IPS DF 4.7 (cell line): ENCODE measurements around the gene TGFA.
A peak's percentile ranks its signal among the peaks of the same experiment; 100 is the strongest.
"Not testable (repeated sequence)": the region's sequence is repeated elsewhere in the genome, so short reads cannot be mapped to it uniquely, and the experiment has no call there.

Experiments used
- DNase-seq: peaks from one replicate; pipeline ENCODE4 v3.0.0-alpha.2; 2013; ENCODE audit warnings: low spot score; ENCODE audit errors: extremely low read depth

The TGFA gene

DNA sequence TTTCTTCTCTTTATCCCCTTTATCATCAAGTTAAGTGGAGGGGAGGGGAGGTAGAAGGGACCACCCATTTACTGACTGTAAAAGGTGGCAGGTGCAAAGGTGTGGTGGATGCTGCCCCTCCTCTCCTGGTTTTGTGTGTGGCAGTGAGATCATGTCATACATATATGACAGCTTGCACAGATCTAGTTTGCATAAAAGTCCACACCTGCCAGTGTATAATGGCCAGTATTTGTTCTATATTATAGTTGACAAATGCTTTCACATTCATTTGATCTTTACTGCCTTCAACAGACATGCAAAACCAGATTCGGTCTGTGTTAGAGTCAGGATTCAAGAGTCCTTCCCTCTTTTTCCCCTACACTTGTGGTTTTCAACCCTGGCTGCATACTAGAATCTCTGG, 55.1 kb downstream of the TGFA start:
- DNase-seq = no peak

DNA sequence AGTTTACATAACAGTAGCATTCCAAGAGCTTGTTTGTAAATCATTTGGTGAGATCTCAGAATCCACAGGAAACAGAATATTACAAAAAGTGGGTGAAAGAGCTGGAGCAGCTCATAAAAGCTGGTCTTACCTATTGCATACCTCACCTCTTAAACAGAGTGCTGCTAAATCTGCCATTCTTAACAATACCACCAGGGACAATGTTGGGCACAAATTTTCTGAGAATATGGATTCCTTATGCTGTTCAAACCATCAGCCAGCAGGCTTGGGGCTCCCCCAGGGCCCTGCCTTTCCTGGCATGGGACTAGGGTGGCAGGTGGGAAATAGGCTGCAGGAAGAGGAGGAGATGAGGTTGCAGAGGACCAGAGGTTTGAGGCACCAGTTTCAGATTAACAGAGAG, 55.6 kb downstream of the TGFA start:
- DNase-seq = no peak

DNA sequence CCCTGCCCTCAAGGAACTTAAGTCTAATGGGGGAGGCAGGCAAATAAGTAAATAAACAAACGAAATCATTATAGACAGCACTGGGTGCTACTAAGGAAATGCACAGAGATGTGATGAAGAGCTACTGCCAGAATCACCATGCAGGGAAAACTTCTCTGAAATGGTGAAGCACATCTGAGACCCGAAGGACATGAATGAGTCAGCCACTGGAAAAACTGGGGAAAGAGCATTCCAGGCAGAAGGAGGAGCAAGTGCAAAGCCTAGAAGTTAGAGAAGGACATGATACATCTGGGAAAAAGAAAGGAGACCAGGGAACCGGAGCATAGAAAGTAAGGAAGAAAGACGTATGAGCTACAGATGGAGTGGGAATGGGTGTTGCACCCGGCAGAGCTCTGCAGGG, 56.8 kb downstream of the TGFA start:
- DNase-seq = no peak

DNA sequence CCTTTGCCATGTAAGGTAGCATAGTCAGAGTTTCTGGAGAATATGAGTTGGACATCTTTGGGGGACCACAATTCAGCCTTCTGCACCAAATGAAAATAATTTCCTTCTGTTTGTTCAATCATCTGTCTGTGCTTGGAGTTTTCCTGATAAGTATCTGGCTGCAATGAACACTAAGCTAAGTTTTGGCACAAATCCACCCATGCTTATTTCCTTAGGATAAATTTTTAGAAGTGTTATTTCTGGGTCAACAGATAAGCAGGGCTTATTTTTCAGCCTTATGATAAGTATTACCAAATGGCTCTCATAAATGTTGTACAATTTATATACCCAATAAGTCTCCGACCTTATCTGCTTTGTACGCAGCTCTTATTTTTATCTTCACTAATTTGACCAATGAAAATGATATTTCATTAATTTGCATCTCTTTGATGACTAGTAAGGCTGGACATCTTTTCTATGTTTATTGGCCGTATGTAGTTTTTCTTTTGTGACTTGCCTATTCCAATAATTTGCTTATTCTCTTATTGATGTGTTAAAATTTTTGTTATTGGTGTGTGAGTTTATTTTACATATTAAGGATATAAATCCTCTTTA, 59.2 kb downstream of the TGFA start:
- DNase-seq = no peak

DNA sequence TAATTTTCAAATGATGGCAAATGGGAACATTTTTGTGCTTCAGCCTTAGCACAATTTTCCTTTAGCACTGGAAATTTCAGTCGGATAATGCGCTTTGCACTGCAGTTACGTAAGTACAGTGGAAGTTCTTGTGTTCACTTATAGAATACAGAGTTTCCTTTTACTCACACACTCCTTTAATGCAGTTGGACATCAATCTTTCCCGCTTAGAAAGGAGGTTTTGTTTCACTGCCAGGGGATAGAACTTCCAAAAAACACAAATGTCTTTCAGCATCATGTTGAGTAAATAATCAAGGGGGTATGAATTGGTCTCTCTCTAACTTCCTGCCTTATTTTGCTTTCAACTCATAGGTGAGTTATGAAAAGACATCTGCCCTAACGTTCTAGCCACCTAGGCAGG, 63.2 kb downstream of the TGFA start:
- no peak for DNase-seq

DNA sequence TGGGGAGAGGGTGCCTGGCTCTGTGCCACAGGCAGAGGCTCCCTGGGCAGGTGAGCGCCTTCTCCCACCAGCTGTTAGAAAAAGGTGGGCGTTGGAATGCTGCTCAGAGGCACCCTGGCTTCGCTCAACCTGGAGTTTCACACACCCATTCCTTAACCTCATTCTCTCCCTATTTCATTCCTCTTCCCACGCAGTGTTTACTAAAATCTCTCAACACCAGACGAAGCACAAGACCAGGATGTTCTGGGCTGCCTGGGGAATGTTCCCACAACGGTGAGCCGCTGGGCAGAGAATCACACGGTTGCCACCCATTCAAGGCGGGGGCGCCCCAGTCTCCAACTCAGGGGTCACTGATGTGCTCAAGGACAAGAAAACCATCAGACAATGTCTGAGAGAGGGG, 64.5 kb downstream of the TGFA start:
- no peak for DNase-seq

DNA sequence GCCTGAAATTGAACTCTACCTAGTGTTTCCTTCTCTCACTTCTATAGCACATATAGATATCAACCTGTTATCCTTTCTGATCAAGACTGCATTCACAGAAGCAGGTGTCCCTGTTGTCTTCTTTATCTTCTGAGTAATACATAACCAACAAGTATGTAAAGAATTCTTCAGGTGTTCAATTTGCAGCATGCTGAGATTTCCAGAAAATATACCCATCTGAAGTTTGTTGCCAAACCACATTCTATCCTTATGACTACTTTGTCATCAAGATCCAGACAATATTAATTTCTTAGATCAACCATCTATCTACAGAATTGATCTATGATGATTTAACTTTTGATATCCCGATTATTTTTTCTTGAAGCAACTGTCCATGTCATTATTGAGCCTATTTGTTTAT, 69.5 kb downstream of the TGFA start:
- DNase-seq = no peak

DNA sequence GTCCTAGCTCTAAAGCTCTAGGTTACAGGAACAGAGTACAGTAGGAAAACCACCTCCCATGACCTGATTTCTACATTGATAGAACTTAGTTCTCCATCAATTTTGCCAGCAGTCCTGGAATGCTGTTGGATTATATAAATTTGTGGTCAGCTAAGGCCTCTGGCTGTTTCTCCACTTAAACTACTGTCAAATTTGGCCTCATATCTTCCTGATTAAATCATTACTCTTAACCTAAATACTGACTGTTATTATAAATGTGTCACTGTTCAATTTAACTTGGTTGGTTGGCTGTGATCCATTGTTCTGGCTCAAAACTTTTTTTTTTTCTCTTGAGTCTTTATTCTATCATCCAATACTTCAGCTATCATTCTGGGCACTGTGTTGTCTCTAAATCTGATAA, 71.2 kb downstream of the TGFA start:
- DNase-seq = no peak

DNA sequence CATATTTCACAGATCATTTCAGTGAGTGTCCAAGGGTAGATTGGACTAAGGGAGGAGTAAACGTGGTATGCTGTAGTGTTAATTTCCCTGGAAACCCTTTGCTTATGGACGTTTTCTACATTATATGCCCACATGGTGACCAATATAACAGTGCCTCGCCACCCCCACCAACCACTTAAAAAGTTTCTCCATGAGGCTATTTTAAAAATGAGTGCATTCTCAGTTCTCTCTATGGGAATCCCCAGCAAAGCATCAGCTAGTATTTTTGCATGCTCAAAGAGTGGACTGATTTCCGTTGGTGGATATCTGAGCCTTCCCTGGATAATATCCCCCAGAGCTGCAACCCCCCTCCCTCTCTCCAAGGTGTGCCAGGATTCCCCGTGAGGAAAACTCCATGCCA, 73.2 kb downstream of the TGFA start:
- no peak for DNase-seq

DNA sequence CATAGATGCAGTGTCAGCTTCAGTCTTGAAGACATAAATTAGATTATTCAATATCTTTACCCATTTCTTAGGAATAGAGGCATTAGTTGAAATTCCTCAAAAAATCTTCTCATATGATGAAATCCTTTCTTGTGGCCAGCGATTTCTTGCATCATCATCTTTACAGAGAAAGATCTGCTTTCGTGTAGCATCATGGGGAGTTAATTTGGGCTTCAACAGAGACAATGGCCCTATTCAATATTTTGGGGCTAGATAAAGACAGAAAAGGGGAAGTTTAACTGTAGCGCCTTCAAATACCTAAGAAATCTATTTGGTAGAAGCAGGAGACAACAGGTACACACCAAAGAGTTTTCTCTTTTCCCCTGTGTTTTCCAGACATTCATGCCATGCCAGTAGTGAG, 73.8 kb downstream of the TGFA start:
- DNase-seq = no peak

DNA sequence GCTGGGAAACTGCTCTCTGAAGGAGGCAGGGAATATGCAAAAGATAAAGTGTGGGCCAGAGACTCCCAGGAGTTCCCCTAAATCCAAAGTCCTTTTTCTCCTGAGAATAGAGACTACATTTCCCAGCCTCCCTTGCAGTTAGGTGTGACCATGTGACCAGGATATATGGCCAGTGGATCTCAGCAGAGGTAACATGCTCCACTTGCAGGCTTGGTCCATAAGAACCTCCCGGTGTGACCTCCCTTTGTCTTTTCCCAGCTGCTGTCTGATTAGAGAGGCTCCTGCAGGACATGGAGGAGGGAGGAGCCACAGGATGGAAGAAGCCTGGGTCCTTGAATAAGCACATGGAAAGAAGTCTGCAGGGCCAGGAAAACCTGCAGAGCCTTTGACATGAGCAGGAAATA, 76.2 kb downstream of the TGFA start:
- DNase-seq = peak; percentile 41

DNA sequence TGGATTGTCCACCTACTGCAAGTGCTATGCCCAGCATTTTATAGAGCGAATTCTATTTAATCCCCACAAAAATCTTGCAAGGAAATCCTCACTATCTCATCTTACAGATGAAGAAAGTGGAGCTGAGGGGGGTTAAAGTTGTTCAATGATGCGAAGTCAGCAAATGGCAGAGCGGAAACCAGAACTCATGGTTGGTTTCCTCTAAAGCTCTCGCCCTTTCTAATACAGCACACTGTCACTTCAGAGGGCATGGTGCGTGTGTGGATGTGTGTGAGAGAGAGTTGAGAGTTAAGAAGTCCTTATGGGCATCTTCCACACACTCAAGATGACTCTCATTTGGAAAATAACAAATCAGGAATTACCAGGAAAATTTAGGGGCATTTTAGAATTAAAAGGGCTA, 78.4 kb downstream of the TGFA start:
- no peak for DNase-seq

DNA sequence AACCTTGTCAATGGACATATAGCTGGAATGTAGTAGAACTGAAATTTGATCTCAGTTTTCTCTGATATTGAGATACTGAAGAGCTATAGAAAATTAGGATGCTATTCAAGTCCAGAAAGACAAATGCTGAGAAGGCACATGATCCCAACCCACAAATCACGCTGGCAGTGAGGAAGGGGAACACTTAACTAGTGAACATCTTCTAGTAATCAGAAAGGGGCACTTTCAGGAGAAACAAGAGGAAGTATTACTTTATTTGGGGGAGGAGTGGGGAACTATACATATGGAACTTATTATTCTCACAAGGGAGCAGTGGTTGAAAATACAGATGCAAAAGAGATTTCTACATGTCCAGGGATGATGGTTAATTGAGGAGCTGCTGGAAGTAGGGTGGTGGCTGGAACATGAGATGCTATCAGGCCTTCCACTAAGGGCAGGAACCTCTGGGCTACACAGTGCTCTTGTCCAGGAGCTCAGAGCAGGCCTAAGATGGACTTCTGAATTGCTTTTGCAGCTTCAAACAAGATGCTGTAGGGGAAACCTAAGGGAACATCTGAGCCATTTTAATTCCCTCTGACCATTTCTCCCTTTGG, 79.3 kb downstream of the TGFA start:
- no peak for DNase-seq

DNA sequence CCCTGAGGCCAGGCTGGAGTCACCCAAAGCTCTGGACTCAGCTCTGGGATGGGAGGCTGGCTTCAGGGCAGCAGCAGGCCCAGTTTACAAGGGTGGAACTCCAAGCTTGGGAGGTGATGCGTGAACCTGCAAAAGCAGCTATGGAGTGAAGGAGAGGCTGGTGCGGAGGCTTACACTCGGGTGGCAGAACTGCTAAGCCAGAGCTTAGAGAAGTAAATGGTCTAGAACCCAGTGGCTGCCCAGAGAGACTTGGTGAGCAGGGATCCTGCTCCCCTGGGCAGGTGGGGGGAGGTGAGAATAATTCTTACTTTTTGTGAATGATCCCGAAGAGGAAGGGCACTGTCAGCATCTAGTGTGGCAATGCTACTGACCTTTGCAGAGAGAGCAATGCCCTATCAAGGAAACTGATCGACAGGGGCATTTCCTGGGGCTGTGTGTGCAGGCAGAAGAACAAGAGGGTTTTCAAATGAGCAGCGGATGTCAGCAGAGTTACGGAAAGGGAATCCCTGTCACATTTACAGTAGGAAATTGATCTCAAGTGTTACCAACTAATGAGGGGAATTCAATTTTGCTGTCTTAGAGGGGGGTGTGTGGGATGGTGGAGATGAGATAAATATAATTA, 80.4 kb downstream of the TGFA start:
- no peak for DNase-seq

DNA sequence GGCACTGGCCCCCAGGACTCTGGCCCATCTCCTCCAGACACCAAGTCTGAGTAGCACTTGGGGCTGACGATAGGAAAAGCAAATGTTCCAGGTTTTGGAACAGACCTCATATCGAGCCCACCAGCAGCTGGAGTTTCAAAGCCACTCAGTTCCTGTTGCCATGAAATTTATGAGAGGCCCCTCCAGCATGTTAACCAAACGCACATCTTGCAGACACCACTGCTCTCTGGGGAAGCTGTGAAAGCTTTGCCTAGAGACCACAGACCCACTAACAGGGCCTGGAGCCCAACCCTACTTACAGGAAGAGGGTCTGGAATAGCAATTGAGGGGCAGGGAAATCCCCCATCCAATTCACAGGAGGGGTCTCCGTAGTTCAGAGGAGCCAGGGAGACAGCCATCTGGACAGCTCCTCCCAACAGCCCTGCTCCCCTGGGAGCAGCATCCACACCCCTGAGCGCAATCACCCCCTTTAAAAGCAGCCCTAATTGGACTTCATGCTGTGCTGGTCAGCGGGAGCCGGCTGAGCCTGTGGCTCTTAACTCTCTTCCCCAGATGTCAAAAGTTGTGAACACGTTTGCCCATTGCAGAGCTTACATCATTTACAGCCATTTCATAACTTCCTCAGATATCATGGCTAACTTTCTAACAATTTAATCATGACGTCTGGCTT, 81.3 kb downstream of the TGFA start:
- DNase-seq = no peak

DNA sequence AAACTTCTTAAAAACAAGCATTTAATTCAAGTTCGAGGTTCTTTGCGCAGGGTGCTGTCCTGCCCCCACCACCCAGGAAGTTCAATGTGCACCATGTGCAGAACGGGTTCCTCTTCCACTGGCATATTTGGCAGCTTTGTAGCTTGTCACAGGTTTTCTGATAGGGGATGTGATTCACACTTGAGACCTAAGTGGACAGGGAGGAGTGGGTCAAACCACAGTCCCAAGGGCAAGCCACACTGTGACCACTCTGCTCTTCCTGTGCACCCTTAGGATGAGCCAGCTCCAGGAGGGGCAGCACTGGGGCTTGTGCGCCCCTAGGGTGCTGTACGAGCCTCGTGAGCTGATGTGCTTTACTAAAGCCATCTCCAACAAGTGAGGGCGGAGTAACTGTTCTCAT, 82.5 kb downstream of the TGFA start:
- DNase-seq = no peak

DNA sequence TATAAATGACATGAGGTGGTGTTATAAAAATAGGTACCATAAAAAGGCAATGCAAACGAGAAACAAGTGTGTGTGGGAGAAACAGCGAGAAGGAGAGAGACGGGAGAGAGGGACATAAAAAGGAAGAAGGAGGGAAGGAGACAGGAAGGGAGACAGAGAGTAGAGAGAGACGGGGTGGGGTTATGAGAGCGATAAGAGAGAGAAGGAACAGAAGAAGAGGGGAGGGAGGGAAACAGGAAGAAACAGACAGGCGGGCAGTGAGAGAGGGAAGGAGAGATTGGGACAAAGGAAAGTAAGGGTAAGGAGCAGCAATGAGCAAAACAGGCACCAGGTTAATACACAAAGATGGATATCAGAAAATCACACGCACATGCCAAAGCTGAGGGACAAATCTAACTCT, 83.7 kb downstream of the TGFA start:
- no peak for DNase-seq

DNA sequence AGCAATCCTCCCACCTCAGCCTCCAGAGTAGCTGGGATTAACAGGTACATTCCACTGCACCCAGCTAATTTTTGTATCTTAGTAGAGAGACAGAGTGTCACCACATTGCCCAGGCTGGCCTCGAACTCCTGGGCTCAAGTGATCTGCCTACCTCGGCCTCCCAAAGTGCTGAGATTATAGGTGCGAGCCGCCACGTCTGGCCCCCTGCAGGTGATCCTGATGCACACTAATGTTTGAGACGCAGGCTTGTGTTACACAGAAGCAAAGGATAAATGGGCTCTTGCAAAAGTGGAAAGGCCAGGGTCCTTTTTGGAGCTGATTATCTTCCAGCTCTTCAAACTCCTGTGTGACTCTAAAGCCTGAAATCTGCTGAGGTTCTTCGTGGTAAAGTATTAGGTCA, 84.2 kb downstream of the TGFA start:
- DNase-seq = no peak

DNA sequence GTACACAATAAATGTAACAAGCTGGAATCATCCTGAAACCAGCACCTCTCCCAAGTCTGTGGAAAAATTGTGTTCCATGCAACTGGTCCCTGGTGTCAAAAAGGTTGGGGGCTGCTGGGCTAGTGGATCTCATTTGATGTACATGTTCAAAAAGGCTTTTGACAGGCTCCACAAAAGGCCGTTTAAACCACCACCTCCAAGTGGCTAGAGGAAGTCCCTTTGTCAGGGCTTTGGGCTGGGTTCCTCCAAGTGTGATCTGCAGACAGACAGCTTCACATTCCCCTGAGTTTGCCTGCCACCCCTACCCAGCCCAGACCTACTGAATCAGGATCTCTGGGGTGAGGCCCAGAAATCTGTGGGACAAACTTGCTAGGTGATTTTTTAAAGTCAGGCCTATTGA, 84.7 kb downstream of the TGFA start:
- no peak for DNase-seq

DNA sequence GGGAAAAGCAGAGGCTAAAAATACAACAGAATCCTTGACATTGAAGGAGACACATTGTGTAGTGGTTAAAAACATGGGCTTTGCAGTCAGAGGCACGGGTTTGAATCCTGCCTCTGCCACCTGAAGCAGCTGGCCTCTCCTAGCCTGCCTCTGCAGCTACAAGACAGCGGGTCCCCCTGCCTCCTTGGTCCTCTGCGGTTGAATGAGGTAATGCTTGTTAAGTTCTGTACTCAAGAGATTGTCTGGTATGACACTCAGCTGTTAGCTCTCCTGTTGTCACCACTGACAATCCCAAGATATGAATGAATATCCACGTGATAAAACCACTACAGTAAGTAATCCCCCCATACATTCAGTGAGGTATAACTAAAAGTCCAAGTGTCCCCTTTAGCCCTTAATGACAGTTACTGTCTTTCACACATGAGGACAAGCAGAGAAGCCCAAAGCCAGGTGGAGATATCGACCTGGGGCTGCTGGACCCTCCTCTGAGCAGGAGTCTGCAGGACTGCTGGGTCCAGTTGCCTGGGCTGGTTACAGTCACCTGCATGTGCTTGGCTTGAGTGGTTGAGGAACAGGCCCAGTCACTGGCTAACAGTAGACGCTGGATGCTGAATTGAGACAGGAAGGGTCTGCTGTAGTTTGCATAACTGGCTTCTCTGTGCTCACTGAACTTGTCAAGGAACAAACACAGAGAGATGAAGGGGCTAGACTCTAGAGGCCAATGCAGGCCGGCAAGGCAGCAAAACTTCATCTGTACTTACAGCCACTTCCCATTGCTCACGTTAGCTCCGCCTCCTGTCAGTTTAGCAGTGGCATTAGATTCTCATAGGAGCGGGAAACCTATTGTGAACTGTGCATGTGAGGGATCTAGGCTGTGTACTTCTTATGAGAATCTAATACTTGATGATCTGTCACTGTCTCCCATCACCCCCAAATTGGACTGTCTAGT, 85.5 kb downstream of the TGFA start:
- DNase-seq = no peak

DNA sequence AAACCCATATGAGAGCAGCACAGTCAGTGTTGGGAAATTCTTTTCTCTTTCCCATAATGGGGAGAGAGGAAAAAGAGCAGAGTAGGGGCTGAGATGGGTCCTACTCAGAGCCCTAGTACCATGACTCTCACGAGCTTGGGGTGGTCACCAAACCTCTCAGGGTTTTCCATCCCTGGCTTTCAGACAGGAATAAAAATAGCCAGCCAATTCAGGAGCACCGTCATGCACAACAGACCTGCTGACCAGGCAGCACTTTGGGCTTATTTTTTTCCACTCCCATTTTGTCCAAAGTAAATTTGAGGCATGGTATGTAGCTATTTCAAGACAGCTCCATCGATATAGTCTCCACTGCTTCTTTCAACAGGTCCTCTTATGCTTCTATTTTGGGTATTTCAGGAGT, 86.4 kb downstream of the TGFA start:
- no peak for DNase-seq

DNA sequence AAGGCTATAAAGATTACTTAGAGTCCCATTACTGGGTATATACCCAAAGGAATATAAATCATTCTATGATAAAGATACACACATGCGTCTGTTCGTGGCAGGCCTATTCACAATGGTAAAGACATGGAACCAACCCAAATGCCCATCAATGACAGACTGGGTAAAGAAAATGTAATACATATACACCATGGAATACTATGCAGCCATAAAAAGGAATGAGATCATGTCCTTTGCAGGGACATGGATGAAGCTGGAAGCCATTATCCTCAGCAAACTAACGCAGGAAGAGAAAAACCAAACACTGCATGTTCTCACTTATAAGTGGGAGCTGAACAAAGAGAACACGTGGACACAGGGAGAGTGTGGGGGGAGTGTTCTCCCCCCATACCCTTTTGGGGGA, 87.0 kb downstream of the TGFA start:
- not testable (repeated sequence) for DNase-seq
